ENCODE measurements around the gene RPP25L.
"Not testable (repeated sequence)": the region's sequence is repeated elsewhere in the genome, so short reads cannot be mapped to it uniquely, and the experiment has no call there.

RPP25L gene

GRCh38 chr9:34611811-34612787 is at the start of gene RPP25L:
Gene RPP25L (minus strand): TSS chr9:34612097. CDS start chr9:34611296, 801 bp downstream.
- DNase-seq, result peak; percentile 88

- no peak for DNase-seq
These were observed 47.8 kb upstream of the RPP25L start for GRCh38 chr9:34659592-34660253.

GRCh38 chr9:34658461-34658860 is 46.6 kb upstream of the RPP25L start:
- DNase-seq, result no peak

GRCh38 chr9:34656992-34657391 is 45.1 kb upstream of the RPP25L start:
- no peak for DNase-seq

GRCh38 chr9:34655394-34655793 is 43.5 kb upstream of the RPP25L start:
- no peak for DNase-seq

- DNase-seq, result peak; percentile 41
These were observed 42.6 kb upstream of the RPP25L start for GRCh38 chr9:34654323-34655051.

- DNase-seq, result no peak
These were observed 41.5 kb upstream of the RPP25L start for GRCh38 chr9:34653151-34654072.

GRCh38 chr9:34652602-34653000 is 40.7 kb upstream of the RPP25L start:
- DNase-seq, result no peak

- peak; percentile 92 for DNase-seq
These were observed 40.1 kb upstream of the RPP25L start, which contains the start of gene IL11RA for GRCh38 chr9:34651876-34652601. Gene IL11RA (plus strand): TSS chr9:34652185. CDS start chr9:34655218, 3,033 bp downstream.

GRCh38 chr9:34651321-34651720 is 39.4 kb upstream of the RPP25L start:
- DNase-seq, result peak; percentile 46

- no peak for DNase-seq
These were observed 38.9 kb upstream of the RPP25L start for GRCh38 chr9:34650816-34651215.

- DNase-seq, result no peak
These were observed 36.8 kb upstream of the RPP25L start for GRCh38 chr9:34648673-34649072.

- no peak for DNase-seq
These were observed 35.8 kb upstream of the RPP25L start for GRCh38 chr9:34647651-34648050.

- no peak for DNase-seq
These were observed 35.1 kb upstream of the RPP25L start for GRCh38 chr9:34647084-34647403.

GRCh38 chr9:34646211-34647083 is 34.5 kb upstream of the RPP25L start, which contains the start of gene GALT:
Gene GALT (plus strand): TSS chr9:34646675. CDS start chr9:34646705, 30 bp downstream.
- DNase-seq, result peak; percentile 89

- DNase-seq, result no peak
These were observed 32.9 kb upstream of the RPP25L start for GRCh38 chr9:34644766-34645314.

GRCh38 chr9:34642679-34643078 is 30.8 kb upstream of the RPP25L start:
- no peak for DNase-seq

- not testable (repeated sequence) for DNase-seq
These were observed 27.4 kb upstream of the RPP25L start for GRCh38 chr9:34639322-34639721.

- DNase-seq, result no peak
These were observed 26.2 kb upstream of the RPP25L start for GRCh38 chr9:34638138-34638445.

All from EL (cell line).